Measurements from ENCODE around the gene HHLA2.

The HHLA2 gene

DNA sequence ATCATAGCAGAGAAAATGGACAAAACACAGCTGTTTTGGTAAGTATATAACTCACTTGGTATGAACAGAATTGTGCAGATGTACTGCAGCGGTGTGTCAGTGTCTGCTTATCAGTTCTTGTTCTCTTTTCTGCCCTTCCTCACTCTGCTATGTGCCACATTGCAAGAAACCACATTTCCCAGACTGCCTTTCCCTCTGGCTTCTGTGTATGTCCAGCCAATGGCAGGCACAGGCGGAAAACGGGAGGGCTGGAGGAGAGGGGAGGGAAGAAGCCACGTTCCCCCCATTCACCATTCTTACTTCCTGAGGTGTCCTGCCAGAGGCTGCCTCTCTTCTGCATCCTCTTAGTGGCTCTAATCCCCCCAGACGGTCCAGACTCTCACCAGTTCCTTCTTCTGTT is 15.4 kb downstream of the HHLA2 start:
- no peak for TF ChIP-seq CTCF (IDR thresholded peaks at IDR 0.05; ENCODE audit: low read depth, low read length, missing control alignments)
- no peak overlapping the region for H3K4me3 ChIP-seq (ENCODE audit: low read depth, low read length)
- DNase-seq (ENCODE audit: low read depth), result no peak
- in situ Hi-C loops (cut with HindIII; ENCODE audit: low sequenced_read_pairs), result no loop called here

GRCh38 chr3:108312656-108313055 is 16.3 kb downstream of the HHLA2 start:
- no peak overlapping the region for H3K4me3 ChIP-seq (ENCODE audit: low read depth, low read length)
- TF ChIP-seq CTCF (IDR thresholded peaks at IDR 0.05; ENCODE audit: low read depth, low read length, missing control alignments), result no peak
- in situ Hi-C loops (cut with HindIII; ENCODE audit: low sequenced_read_pairs), result no loop called here
- DNase-seq (ENCODE audit: low read depth), result no peak

DNA sequence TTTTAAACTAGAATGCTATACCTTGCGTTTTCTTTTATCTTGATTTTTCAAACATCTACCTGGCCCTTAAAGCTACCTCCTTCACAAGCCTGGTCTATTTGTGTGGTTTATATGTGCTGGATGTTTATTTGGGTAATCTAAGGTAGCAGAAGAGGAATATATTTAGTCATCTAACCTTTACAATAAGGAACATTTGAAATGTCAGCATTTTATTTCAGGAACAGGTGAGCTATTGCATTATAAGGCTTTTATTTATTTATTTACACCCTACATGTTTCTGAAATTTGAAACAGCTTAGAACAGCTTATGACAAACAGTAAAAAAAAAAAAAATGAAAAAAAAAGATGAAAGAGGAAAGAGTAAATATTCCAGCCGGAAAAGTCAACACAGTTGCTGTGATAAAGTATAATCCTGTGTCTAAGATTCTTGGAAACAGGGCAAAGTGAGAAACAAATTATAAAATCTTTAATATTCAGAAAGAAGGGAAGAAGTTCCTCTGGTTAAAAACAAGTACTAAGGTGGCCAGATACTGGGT is 19.5 kb downstream of the HHLA2 start:
- in situ Hi-C loops (cut with HindIII; ENCODE audit: low sequenced_read_pairs), result no loop called here
- no peak for DNase-seq (ENCODE audit: low read depth)
- H3K4me3 ChIP-seq (ENCODE audit: low read depth, low read length), result no peak overlapping the region
- no peak for TF ChIP-seq CTCF (IDR thresholded peaks at IDR 0.05; ENCODE audit: low read depth, low read length, missing control alignments)

DNA sequence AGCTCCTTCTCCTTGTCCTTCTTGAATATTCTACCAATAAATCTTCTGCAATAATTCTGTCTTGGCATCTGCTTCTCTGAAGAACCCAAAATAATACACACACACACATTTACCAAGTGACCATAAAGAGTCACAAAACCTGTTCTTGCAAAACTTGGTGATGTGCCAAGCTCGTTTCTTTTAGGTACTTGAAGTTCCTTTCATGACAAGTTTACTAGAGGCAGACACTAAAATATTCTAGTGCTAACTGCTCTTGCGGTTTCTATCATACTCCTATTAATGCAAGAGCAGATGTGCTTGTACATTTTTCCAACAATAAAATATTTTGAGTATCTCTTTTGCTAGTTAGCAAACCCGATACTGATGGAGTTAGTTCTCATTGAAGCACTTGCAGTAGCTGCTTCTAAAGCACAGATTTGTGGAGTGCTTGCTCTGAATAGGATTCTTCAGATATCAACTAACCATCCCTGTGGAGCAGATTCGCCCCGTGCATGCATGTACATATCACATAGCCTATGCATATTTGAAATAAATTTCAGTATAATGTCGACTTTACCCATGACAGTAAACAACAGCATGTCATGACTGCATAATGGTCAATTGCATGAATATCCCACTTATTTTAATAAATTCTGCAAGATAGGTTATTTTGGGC is 23.2 kb downstream of the HHLA2 start:
- TF ChIP-seq CTCF (IDR thresholded peaks at IDR 0.05; ENCODE audit: low read depth, low read length, missing control alignments), result no peak
- DNase-seq (ENCODE audit: low read depth), result no peak
- in situ Hi-C loops (cut with HindIII; ENCODE audit: low sequenced_read_pairs), result no loop called here
- H3K4me3 ChIP-seq (ENCODE audit: low read depth, low read length), result no peak overlapping the region

DNA sequence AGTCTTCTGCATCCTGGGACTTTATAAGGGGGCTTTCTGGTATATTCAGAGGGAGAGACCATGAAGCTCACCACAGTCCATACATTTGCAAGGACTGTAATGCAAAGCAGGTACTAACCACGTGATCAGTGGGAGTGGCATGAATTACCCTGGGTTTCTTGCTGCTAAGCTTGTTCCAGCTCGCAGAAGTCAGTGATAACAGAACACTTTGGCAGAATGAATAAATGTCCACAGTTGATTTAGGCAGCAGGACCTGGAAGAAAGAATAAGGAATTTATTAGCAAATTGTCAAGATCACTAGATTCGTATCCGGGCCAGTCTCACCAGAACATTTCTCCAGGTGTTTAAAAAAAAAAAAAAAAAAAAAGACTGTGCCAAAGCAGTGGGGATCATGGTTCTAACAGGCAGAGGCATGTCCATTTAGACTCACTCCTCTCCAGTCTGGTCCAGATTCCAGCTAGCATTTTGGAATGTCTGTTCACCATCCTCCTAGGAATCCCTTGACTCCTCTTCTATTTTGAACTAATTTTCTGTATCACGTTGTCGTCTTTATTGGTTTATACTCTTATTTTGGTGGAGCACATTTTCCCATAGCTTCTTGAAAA is 24.5 kb downstream of the HHLA2 start:
- TF ChIP-seq CTCF (IDR thresholded peaks at IDR 0.05; ENCODE audit: low read depth, low read length, missing control alignments), result no peak
- DNase-seq (ENCODE audit: low read depth), result no peak
- no peak overlapping the region for H3K4me3 ChIP-seq (ENCODE audit: low read depth, low read length)
- in situ Hi-C loops (cut with HindIII; ENCODE audit: low sequenced_read_pairs), result no loop called here

- in situ Hi-C loops (cut with HindIII; ENCODE audit: low sequenced_read_pairs), result no loop called here
- no peak for DNase-seq (ENCODE audit: low read depth)
- TF ChIP-seq CTCF (IDR thresholded peaks at IDR 0.05; ENCODE audit: low read depth, low read length, missing control alignments), result no peak
- H3K4me3 ChIP-seq (ENCODE audit: low read depth, low read length), result no peak overlapping the region
Measured at GRCh38 chr3:108322352-108322751, 26.0 kb downstream of the HHLA2 start.

Measured in astrocyte of the cerebellum (primary cell).